Mammary epithelial cell (primary cell): ENCODE measurements around the gene PDLIM7.

ENCODE experiments used
- EZH2 ChIP-seq: IDR thresholded peaks from 2 replicates; pipeline ENCODE4 v1.6.1; 2012; ENCODE audit warnings: low read length, inconsistent platforms, borderline replicate concordance
- TF ChIP-seq, protein P1 (sequence below), 2 donors: IDR thresholded peaks in 1 of 2; conservative IDR thresholded peaks in 1 of 2; 2 replicates each; pipeline ENCODE4 v1.5.1; 2011 to 2012; ENCODE audit warnings: inconsistent platforms in 2 of 2, low read length in 2 of 2, mild to moderate bottlenecking in 2 of 2, control low read depth in 1 of 2, low read depth in 1 of 2; ENCODE audit not compliant: insufficient read depth in 1 of 2; ENCODE audit errors: extremely low read depth in 1 of 2

DNA sequence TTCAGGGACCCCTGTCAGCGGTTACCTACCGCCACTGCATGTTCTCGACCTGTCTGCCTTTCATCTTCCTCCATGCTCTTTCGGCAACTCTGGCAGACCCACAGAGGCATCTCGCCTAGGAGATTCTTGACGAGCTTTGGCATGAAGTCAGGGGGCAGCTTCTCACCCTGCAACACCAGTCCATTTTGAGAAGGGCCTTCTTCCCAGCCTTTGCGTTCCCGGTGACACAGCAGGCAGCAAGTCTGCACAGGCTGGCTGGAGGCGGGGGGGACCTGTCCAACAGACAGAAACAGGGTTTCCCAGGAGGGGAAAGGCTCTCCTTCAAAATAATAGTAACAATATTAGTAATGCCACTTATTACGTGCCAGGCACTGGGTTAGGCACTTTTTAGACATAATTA lies 41.5 kb upstream of the PDLIM7 start:
- TF ChIP-seq, protein P1, sequence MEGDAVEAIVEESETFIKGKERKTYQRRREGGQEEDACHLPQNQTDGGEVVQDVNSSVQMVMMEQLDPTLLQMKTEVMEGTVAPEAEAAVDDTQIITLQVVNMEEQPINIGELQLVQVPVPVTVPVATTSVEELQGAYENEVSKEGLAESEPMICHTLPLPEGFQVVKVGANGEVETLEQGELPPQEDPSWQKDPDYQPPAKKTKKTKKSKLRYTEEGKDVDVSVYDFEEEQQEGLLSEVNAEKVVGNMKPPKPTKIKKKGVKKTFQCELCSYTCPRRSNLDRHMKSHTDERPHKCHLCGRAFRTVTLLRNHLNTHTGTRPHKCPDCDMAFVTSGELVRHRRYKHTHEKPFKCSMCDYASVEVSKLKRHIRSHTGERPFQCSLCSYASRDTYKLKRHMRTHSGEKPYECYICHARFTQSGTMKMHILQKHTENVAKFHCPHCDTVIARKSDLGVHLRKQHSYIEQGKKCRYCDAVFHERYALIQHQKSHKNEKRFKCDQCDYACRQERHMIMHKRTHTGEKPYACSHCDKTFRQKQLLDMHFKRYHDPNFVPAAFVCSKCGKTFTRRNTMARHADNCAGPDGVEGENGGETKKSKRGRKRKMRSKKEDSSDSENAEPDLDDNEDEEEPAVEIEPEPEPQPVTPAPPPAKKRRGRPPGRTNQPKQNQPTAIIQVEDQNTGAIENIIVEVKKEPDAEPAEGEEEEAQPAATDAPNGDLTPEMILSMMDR (conservative IDR thresholded peaks at IDR 0.05 in 1 of 2, IDR thresholded peaks at IDR 0.05 in 1 of 2; ENCODE audit: extremely low read depth in 1 of 2, insufficient read depth in 1 of 2, low read depth in 1 of 2, low read length in 2 of 2), result no peak
- TF ChIP-seq EZH2, result no peak
